Esophagus muscularis mucosa (tissue), 4 donors: ENCODE results near the gene ARID5B. TPM values are rescaled to one million over a fixed set of nuclear protein-coding genes. Genes with fewer than 3 reads are reported as not detected.

Source experiments
- DNase-seq: peaks from one replicate; pipeline ENCODE4 v3.0.0-alpha.2; 2017; ENCODE audit errors: extremely low spot score
- H3K27ac ChIP-seq, 4 donors: fragments of 200-600 bp; sonication (generic); replicated peaks in 1 of 4; 1 replicate in 3 of 4; 2 replicates in 1 of 4; pipeline ENCODE4 v1.5.1; 2016 to 2019; ENCODE audit warnings: mild to moderate bottlenecking in 1 of 4
- H3K27me3 ChIP-seq, 4 donors: fragments of 200-600 bp; sonication (generic); one replicate each; pipeline versions ENCODE4 v1.5.1 to v1.6.0; 2016 to 2019
- H3K36me3 ChIP-seq, 4 donors: fragments of 200-600 bp; sonication (generic); one replicate each; pipeline ENCODE4 v1.5.1; 2016 to 2019
- H3K4me1 ChIP-seq, 4 donors: fragments of 200-600 bp; sonication (generic); one replicate each; pipeline ENCODE4 v1.5.1; 2016 to 2019
- H3K4me3 ChIP-seq, 4 donors: fragments of 200-600 bp; sonication (generic); 1 replicate in 2 of 4; 2 replicates in 2 of 4; pipeline ENCODE4 v1.5.1; 2016 to 2019; ENCODE audit warnings: mild to moderate bottlenecking in 4 of 4, moderate library complexity in 1 of 4
- H3K9me3 ChIP-seq, 4 donors: fragments of 200-600 bp; sonication (generic); 1 replicate in 3 of 4; 2 replicates in 1 of 4; pipeline ENCODE4 v1.5.1; 2016 to 2019
- CTCF ChIP-seq, 3 experiments: fragments of 200-600 bp in 2 of 3; fragments of 450-650 bp in 1 of 3; sonication (generic) in 2 of 3; IDR thresholded peaks; one replicate each; pipeline ENCODE4 v1.5.1; 2017 to 2019; ENCODE audit warnings: antibody characterized with exemption in 3 of 3, mild to moderate bottlenecking in 2 of 3, moderate library complexity in 1 of 3
- EP300 ChIP-seq: sonication (generic); formaldehyde crosslinking; IDR thresholded peaks from one replicate; pipeline ENCODE4 v1.6.1; 2017; ENCODE audit warnings: antibody characterized with exemption
- POLR2A ChIP-seq: fragments of 450-650 bp; IDR thresholded peaks from one replicate; pipeline ENCODE4 v1.6.1; 2017; ENCODE audit warnings: antibody characterized with exemption, moderate library complexity, mild to moderate bottlenecking, low read depth
- POLR2AphosphoS5 ChIP-seq, 2 donors: sonication (generic); formaldehyde crosslinking; IDR thresholded peaks; one replicate each; pipeline ENCODE4 v1.6.1; 2017; ENCODE audit warnings: antibody characterized with exemption in 2 of 2
- WGBS: methylation state at CpG from one replicate; pipeline ENCODE4 v1.1.5; 2018; 5-methylcytosine and 5-hydroxymethylcytosine counted together
- intact Hi-C: fragments of 100-400 bp; cut with DNase I; formaldehyde crosslinking; loops from one replicate; pipeline ENCODE4 v1.15.1; 2023
- total RNA-seq, 4 donors: library from RNA; depleted of rRNA; stranded (reverse); fragments of >200 nt; gene quantifications; one replicate each; pipeline versions ENCODE4 v1.1.0 to v1.2.1, GENCODE V29; 2016

The ARID5B gene
- total RNA-seq, 4 donors from 2014 or later = 33.6 to 150 (median 64.9) TPM

GRCh38 chr10:61994405-61995219 lies 93.1 kb downstream of the ARID5B start:
- Histone ChIP-seq H3K4me3 (no peak overlapping the region), H3K27me3 (no peaks in the 10 kb centered on the region), H3K9me3 (no peaks in the 10 kb centered on the region), H3K36me3 (no peaks in the 10 kb centered on the region), H3K4me1 (peaks cover 27 to 51% (median 44%) of the 10 kb centered on the region in 4 donors), H3K27ac (peak overlapping the region; percentile 68 to 77 (median 75))
- no peak for TF ChIP-seq CTCF (IDR thresholded peaks at IDR 0.05)
- no peak for TF ChIP-seq POLR2AphosphoS5 (IDR thresholded peaks at IDR 0.05)
- no peak for TF ChIP-seq EP300
- no peak for TF ChIP-seq POLR2A
- DNase-seq = no peak
- intact Hi-C loops = loop anchor here (5.0 kb wide), 1 partner anchor 92 kb away; the partner anchor contains the start of gene ARID5B
- 89% methylated on average over 7 of the region's 7 CpGs for WGBS

GRCh38 chr10:61995220-61995503 lies 93.7 kb downstream of the ARID5B start:
- Histone ChIP-seq H3K4me3 (no peak overlapping the region), H3K4me1 (peaks cover 27 to 51% (median 44%) of the 10 kb centered on the region in 4 donors), H3K27ac (peak overlapping the region in 3 of 4 donors; percentile 29 to 77 (median 74)), H3K9me3 (no peaks in the 10 kb centered on the region), H3K36me3 (no peaks in the 10 kb centered on the region), H3K27me3 (no peaks in the 10 kb centered on the region)
- intact Hi-C loops = no loop called here
- 66% methylated on average over 3 of the region's 3 CpGs for WGBS
- no peak for TF ChIP-seq EP300
- TF ChIP-seq POLR2A = no peak
- TF ChIP-seq POLR2AphosphoS5 (IDR thresholded peaks at IDR 0.05) = no peak
- TF ChIP-seq CTCF (IDR thresholded peaks at IDR 0.05) = no peak
- DNase-seq = no peak

DNA sequence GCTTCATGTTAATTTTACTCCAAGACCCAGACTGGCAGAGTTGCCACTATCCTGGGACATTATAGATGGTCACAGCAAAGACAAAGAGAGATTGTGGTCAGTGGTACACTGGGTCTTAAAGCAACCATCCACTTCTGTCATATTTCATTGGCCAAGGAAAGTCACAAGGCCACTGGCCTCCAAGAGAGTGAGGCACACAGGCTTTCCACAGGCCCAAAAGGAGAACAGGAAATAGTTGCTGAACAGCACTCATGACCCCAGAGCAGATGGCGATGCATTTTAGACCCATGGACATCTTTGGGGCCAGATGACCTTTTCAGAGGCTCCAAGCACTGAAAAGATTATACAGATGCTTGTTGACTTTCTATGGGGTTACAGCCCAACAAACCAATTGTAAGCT lies 97.4 kb downstream of the ARID5B start:
- H3K36me3 ChIP-seq = no peaks in the 10 kb centered on the region
- no peak overlapping the region for H3K27ac ChIP-seq
- intact Hi-C loops = no loop called here
- H3K9me3 ChIP-seq = no peaks in the 10 kb centered on the region
- H3K4me1 ChIP-seq = peaks cover 12 to 36% (median 25%) of the 10 kb centered on the region in 4 donors
- TF ChIP-seq EP300 (no peak), POLR2AphosphoS5 (IDR thresholded peaks at IDR 0.05) (no peak), CTCF (IDR thresholded peaks at IDR 0.05) (no peak), POLR2A (no peak)
- no peak overlapping the region for H3K4me3 ChIP-seq
- DNase-seq = no peak
- 88% methylated on average over 1 of the region's 1 CpG for whole genome bisulfite sequencing
- H3K27me3 ChIP-seq = no peaks in the 10 kb centered on the region

- peaks cover 11 to 36% (median 25%) of the 10 kb centered on the region in 4 donors for H3K4me1 ChIP-seq
- 95% methylated on average over 20 of the region's 20 CpGs for WGBS
- H3K36me3 ChIP-seq = no peaks in the 10 kb centered on the region
- no peaks in the 10 kb centered on the region for H3K27me3 ChIP-seq
- H3K9me3 ChIP-seq = no peaks in the 10 kb centered on the region
- no peak overlapping the region for H3K27ac ChIP-seq
- no peak overlapping the region for H3K4me3 ChIP-seq
- TF ChIP-seq POLR2A = no peak
- TF ChIP-seq POLR2AphosphoS5 (IDR thresholded peaks at IDR 0.05) = no peak
- TF ChIP-seq CTCF (IDR thresholded peaks at IDR 0.05) = no peak
- TF ChIP-seq EP300 = no peak
- intact Hi-C loops = no loop called here
- DNase-seq = no peak
Observed at GRCh38 chr10:62000037-62000603, 98.6 kb downstream of the ARID5B start.
